HCT116 (cell line): ENCODE measurements around the gene ERMP1. TPM values are rescaled to one million over a fixed set of nuclear protein-coding genes. Genes with fewer than 3 reads are reported as not detected.

Experiments used
- ATAC-seq: fragments of 200-7000 bp; cut with Tn5 transposase; 2 replicates; pipeline ENCODE4 v1.9.1; 2020; ENCODE audit warnings: mild to moderate bottlenecking, moderate library complexity
- BruUV-seq: library from RNA; stranded (reverse); fragments of 400-500 nt; replicated peaks from 2 replicates; lab custom pipeline; 2021; lab: Mats Ljungman, UMichigan
- CTCF ChIA-PET: fragments of 300-600 bp; sonication (Branson Sonifier 250); formaldehyde crosslinking; loops from one replicate; lab custom pipeline; 2021; ENCODE audit warnings: antibody characterized with exemption; lab: Charles Lee
- POLR2A ChIA-PET: fragments of 300-600, 350-600 bp; sonication (Branson Sonifier 250); formaldehyde crosslinking; loops from one replicate; lab custom pipeline; 2021; ENCODE audit warnings: antibody characterized with exemption; lab: Charles Lee
- RAD21 ChIA-PET, 2 experiments: fragments of 300-600 bp; sonication (Branson Sonifier 250); formaldehyde crosslinking; loops; one replicate each; lab custom pipeline; 2023; ENCODE audit warnings: low total read pairs in 2 of 2; ENCODE audit not compliant: uncharacterized antibody in 2 of 2, unreplicated experiment in 2 of 2, low non-redundant PET in 1 of 2; lab: Charles Lee
- DNase-seq: peaks from one replicate; pipeline ENCODE4 v3.0.0-alpha.2; 2010; ENCODE audit warnings: low read depth, low spot score
- H2AFZ ChIP-seq: fragments of 200-600 bp; shearing (Covaris generic), sonication (generic); 2 replicates; pipeline ENCODE4 v1.6.1; 2017; ENCODE audit warnings: low read depth, mixed run types, mixed read lengths, antibody characterized with exemption, low read length; ENCODE audit not compliant: poor library complexity, severe bottlenecking
- H3K27ac ChIP-seq: 2 replicates; pipeline ENCODE4 v1.5.1; 2012; ENCODE audit warnings: low read depth, low read length
- H3K27me3 ChIP-seq: fragments of 200-600 bp; sonication (generic); 2 replicates; pipeline ENCODE4 v1.6.1; 2016; ENCODE audit warnings: mixed run types, low read length, mixed read lengths; ENCODE audit not compliant: insufficient read depth
- H3K36me3 ChIP-seq, 2 experiments: fragments of 200-500 bp in 1 of 2; fragments of 200-600 bp in 1 of 2; sonication (Bioruptor generic) in 1 of 2; sonication (generic) in 1 of 2; 2 replicates each; pipeline versions ENCODE4 v1.5.1 to v1.6.1; 2014 to 2016; ENCODE audit warnings: low read length in 2 of 2, inconsistent platforms in 1 of 2, mixed read lengths in 1 of 2, mixed run types in 1 of 2; ENCODE audit not compliant: insufficient read depth in 2 of 2, control insufficient read depth in 1 of 2
- H3K4me1 ChIP-seq, 2 experiments: fragments of 200-600 bp in 1 of 2; sonication (generic) in 1 of 2; 2 replicates each; pipeline versions ENCODE4 v1.5.1 to v1.6.1; 2012 to 2017; ENCODE audit warnings: low read length in 2 of 2, inconsistent platforms in 1 of 2, mild to moderate bottlenecking in 1 of 2, mixed read lengths in 1 of 2, mixed run types in 1 of 2, moderate library complexity in 1 of 2; ENCODE audit not compliant: insufficient read depth in 2 of 2, control insufficient read depth in 1 of 2
- H3K4me2 ChIP-seq: fragments of 200-600 bp; sonication (generic); 2 replicates; pipeline ENCODE4 v1.6.1; 2017; ENCODE audit warnings: mixed run types, low read length, mixed read lengths
- H3K4me3 ChIP-seq, 2 experiments: fragments of 200-600 bp in 1 of 2; sonication (generic) in 1 of 2; replicated peaks in 1 of 2; 2 replicates each; pipeline ENCODE4 v1.5.1; 2011 to 2016; ENCODE audit warnings: low read length in 2 of 2, control low read depth in 1 of 2, low read depth in 1 of 2, mild to moderate bottlenecking in 1 of 2, mixed read lengths in 1 of 2, mixed run types in 1 of 2
- H3K79me2 ChIP-seq: fragments of 200-600 bp; sonication (generic); 2 replicates; pipeline ENCODE4 v1.6.1; 2017; ENCODE audit warnings: mild to moderate bottlenecking, mixed run types, low read length, moderate library complexity, mixed read lengths; ENCODE audit not compliant: insufficient read depth
- H3K9ac ChIP-seq: fragments of 200-600 bp; sonication (generic); 2 replicates; pipeline ENCODE4 v1.6.1; 2016; ENCODE audit warnings: low read length, mixed read lengths
- H3K9me2 ChIP-seq: fragments of 200-600 bp; sonication (generic), shearing (Covaris generic); 2 replicates; pipeline ENCODE4 v1.6.1; 2017; ENCODE audit warnings: mixed run types, mild to moderate bottlenecking, moderate library complexity; ENCODE audit not compliant: insufficient read depth
- H3K9me3 ChIP-seq, 2 experiments: fragments of 200-500 bp in 1 of 2; fragments of 200-600 bp in 1 of 2; sonication (Bioruptor generic) in 1 of 2; sonication (generic) in 1 of 2; 2 replicates each; pipeline ENCODE4 v1.6.1; 2014 to 2017; ENCODE audit warnings: low read length in 2 of 2, mixed read lengths in 2 of 2, inconsistent platforms in 1 of 2, low read depth in 1 of 2, mild to moderate bottlenecking in 1 of 2, mixed run types in 1 of 2, moderate library complexity in 1 of 2; ENCODE audit not compliant: control insufficient read depth in 1 of 2, insufficient read depth in 1 of 2
- H4K20me1 ChIP-seq: fragments of 200-600 bp; sonication (generic), shearing (Covaris generic); 2 replicates; pipeline ENCODE4 v1.6.1; 2017; ENCODE audit warnings: mixed run types, mild to moderate bottlenecking, moderate library complexity; ENCODE audit not compliant: insufficient read depth
- EZH2 ChIP-seq: fragments of 200-600 bp; sonication (generic); IDR thresholded peaks from 2 replicates; pipeline ENCODE4 v1.6.1; 2017; ENCODE audit warnings: antibody characterized with exemption, mixed run types
- FOSL1 ChIP-seq: IDR thresholded peaks from 2 replicates; pipeline ENCODE4 v1.6.1; 2012; ENCODE audit warnings: low read depth
- JUND ChIP-seq: IDR thresholded peaks from 2 replicates; pipeline ENCODE4 v1.6.1; 2012
- TCF7L2 ChIP-seq: IDR thresholded peaks from 2 replicates; pipeline ENCODE4 v1.7.0; 2011; ENCODE audit warnings: borderline replicate concordance, inconsistent platforms; ENCODE audit not compliant: insufficient read depth, insufficient read length; ENCODE audit errors: extremely low read depth
- intact Hi-C: fragments of 100-400 bp; cut with micrococcal nuclease; formaldehyde crosslinking; loops from 2 replicates; pipeline ENCODE4 v1.10.0; 2022
- total RNA-seq: library from RNA; stranded (reverse); gene quantifications from one replicate; pipeline ENCODE4 v1.2.1, GENCODE V29; 2021; ENCODE audit not compliant: unreplicated experiment
- TF ChIP-seq, protein P1 (sequence below): IDR thresholded peaks from 2 replicates; pipeline ENCODE4 v1.6.1; 2012

The ERMP1 gene
- total RNA-seq, 1 experiment from 2014 or later, result 29.9 TPM

DNA sequence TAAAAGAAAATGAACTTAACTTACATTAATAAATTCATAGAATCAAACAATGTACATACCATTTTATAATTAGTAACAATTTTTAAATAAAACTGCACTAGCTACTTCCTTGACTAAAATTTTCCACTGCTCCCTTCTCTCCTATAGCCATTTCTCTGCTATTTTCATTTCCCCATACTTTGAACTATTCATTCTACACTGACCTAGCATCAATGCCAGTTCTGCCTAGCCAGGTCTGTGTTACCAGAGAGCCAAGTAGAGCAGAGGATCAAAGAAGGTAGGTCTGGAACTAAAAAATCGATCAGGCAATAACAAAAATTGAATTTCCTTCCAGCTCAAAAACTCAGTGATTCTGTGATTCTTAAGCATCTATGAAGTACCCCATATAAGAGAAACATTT lies 84.5 kb downstream of the ERMP1 start:
- no peaks in the 10 kb centered on the region for H3K9me3 ChIP-seq
- DNase-seq (no peak), ATAC-seq (no peak)
- H3K36me3 ChIP-seq, result peaks cover 16 to 29% of the 10 kb centered on the region in 2 experiments; a peak in 3 of 4 replicates
- CTCF ChIA-PET, result interaction anchor here (1.0 kb wide), 1 partner anchor 22 kb away, joined by 3 read pairs; no protein-coding TSS in a partner anchor
- H3K27me3 ChIP-seq, result no peaks in the 10 kb centered on the region
- no TSS peak for BruUV-seq
- H3K79me2 ChIP-seq, result no peaks in the 10 kb centered on the region
- RAD21 ChIA-PET, result no interaction called here
- H3K27ac ChIP-seq, result no peak overlapping the region
- H3K4me1 ChIP-seq, result no peaks in the 10 kb centered on the region
- intact Hi-C loops, result no loop called here
- H4K20me1 ChIP-seq, result no peaks in the 10 kb centered on the region
- no peak for TF ChIP-seq EZH2
- TF ChIP-seq, protein P1, sequence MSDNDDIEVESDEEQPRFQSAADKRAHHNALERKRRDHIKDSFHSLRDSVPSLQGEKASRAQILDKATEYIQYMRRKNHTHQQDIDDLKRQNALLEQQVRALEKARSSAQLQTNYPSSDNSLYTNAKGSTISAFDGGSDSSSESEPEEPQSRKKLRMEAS, result no peak
- no peak for TF ChIP-seq JUND
- no peak overlapping the region for H3K4me2 ChIP-seq
- POLR2A ChIA-PET, result no interaction called here
- no peak overlapping the region for H3K4me3 ChIP-seq
- H3K9ac ChIP-seq, result no peak overlapping the region
- no peaks in the 10 kb centered on the region for H3K9me2 ChIP-seq
- no peak overlapping the region for H2AFZ ChIP-seq

DNA sequence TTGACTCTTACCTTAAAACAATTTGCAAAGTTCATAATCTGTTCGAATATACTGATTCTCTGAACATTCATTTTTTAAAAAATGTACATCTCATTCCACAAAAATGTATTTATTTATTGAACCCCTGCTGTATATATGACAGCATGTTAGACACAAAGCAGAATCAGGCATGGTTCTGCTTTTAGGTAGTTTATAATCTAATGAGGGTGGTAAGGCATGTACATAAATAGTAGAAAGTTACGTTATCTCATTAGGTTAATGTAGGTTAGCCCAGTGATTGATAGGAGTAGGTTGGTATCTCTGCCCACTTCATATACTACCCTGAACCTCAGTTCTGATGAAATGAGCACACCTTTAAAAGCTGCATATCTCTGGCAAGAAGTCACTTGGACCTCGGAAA lies 89.8 kb downstream of the ERMP1 start:
- ATAC-seq (no peak), DNase-seq (no peak)
- H3K9ac ChIP-seq, result no peak overlapping the region
- CTCF ChIA-PET, result no interaction called here
- no peaks in the 10 kb centered on the region for H4K20me1 ChIP-seq
- no peaks in the 10 kb centered on the region for H3K4me1 ChIP-seq
- no peaks in the 10 kb centered on the region for H3K27me3 ChIP-seq
- peaks cover 20 to 24% of the 10 kb centered on the region in 2 experiments; a peak in 3 of 4 replicates for H3K36me3 ChIP-seq
- no peaks in the 10 kb centered on the region for H3K79me2 ChIP-seq
- intact Hi-C loops, result no loop called here
- no peaks in the 10 kb centered on the region for H3K9me3 ChIP-seq
- BruUV-seq, result no TSS peak
- no peaks in the 10 kb centered on the region for H3K9me2 ChIP-seq
- TF ChIP-seq TCF7L2 (no peak), FOSL1 (no peak)
- no peak overlapping the region for H3K4me3 ChIP-seq
- RAD21 ChIA-PET, result no interaction called here
- no peak overlapping the region for H3K4me2 ChIP-seq
- H2AFZ ChIP-seq, result no peak overlapping the region
- H3K27ac ChIP-seq, result no peak overlapping the region
- POLR2A ChIA-PET, result no interaction called here
